Measurements from ENCODE around the gene LILRA6.

GRCh38 chr19:54256250-54257115 lies 13.9 kb upstream of the LILRA6 start:
- TF ChIP-seq CTCF (IDR thresholded peaks at IDR 0.05) (no peak), POLR2A (IDR thresholded peaks at IDR 0.05) (no peak)
